Measurements from ENCODE around the gene MSI2.

The MSI2 gene

DNA sequence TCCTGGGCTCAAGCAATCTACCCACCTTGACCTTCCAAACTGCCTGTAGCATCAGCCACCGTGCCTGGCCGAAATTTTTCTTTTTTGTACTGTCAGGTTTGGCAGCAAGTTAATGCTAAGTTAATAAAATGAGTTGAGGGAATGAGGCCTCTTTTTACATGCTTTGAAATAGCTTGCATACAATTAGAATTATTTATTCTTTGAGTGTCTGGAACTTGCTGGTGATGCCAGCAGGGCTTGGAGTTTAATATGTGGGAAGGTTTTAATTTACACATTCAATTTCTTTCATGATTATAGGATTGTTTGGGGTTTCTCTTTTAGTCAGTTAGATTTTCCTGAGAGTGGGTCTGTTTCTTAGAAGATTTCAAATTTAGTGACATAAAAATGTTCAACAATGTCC is 31.2 kb upstream of the MSI2 start:
- Histone ChIP-seq H3K27me3 (ENCODE audit: low read length) (no peaks in the 10 kb centered on the region; the same call in 1 of the 2 replicates), H3K79me2 (ENCODE audit: insufficient read depth, low read length) (no peaks in the 10 kb centered on the region), H4K20me1 (ENCODE audit: low read depth, low read length) (no peaks in the 10 kb centered on the region), H3K4me3 (ENCODE audit: insufficient read depth, low read length, poor library complexity, severe bottlenecking) (no peak overlapping the region), H3F3A (ENCODE audit: insufficient read depth) (no peaks in the 10 kb centered on the region), H3K27ac (ENCODE audit: low read depth, low read length) (no peak overlapping the region), H3K9ac (ENCODE audit: low read length) (no peak overlapping the region), H3K36me3 (ENCODE audit: low read length) (peaks cover 6% of the 10 kb centered on the region; the same call in 1 of the 2 replicates), H3K9me3 (ENCODE audit: insufficient read depth, low read length) (peaks cover 15% of the 10 kb centered on the region; the same call in 1 of the 2 replicates), H2AFZ (ENCODE audit: low read depth, low read length, severe bottlenecking) (no peak overlapping the region), H3K4me2 (ENCODE audit: low read depth, low read length, poor library complexity, severe bottlenecking) (no peak overlapping the region), H3K9me2 (replicated peaks; ENCODE audit: insufficient read depth, low read length) (no peaks in the 10 kb centered on the region)
- TF ChIP-seq EZH2phosphoT487 (conservative IDR thresholded peaks at IDR 0.05; ENCODE audit: low read length): no peak
- TF ChIP-seq, protein P1, sequence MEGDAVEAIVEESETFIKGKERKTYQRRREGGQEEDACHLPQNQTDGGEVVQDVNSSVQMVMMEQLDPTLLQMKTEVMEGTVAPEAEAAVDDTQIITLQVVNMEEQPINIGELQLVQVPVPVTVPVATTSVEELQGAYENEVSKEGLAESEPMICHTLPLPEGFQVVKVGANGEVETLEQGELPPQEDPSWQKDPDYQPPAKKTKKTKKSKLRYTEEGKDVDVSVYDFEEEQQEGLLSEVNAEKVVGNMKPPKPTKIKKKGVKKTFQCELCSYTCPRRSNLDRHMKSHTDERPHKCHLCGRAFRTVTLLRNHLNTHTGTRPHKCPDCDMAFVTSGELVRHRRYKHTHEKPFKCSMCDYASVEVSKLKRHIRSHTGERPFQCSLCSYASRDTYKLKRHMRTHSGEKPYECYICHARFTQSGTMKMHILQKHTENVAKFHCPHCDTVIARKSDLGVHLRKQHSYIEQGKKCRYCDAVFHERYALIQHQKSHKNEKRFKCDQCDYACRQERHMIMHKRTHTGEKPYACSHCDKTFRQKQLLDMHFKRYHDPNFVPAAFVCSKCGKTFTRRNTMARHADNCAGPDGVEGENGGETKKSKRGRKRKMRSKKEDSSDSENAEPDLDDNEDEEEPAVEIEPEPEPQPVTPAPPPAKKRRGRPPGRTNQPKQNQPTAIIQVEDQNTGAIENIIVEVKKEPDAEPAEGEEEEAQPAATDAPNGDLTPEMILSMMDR (IDR thresholded peaks at IDR 0.05; ENCODE audit: insufficient read depth, low read length, poor library complexity, severe bottlenecking): no peak

DNA sequence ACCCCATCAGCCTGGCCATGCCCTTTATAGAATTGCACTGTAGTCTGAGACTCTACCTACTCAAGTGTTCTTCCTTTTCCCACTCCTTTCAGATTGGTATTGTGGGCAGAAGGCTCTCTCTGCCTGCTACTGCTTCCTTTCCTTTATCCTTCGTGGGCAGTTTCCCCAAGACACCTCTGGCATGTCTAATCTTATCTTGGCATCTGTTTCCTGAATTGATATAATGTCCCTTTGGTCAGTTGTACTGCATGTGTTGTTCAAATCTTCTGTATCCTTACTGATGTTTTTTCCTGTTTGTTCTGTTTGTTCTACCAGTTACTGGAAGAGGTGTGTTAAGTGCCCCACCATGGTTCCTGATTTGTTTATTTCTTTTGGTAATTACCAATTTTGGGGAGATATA is 29.5 kb upstream of the MSI2 start:
- H3K79me2 ChIP-seq (ENCODE audit: insufficient read depth, low read length): no peaks in the 10 kb centered on the region
- H3K4me2 ChIP-seq (ENCODE audit: low read depth, low read length, poor library complexity, severe bottlenecking): no peak overlapping the region
- H3K9me3 ChIP-seq (ENCODE audit: insufficient read depth, low read length): peaks cover 5% of the 10 kb centered on the region; the same call in 1 of the 2 replicates
- H3K27ac ChIP-seq (ENCODE audit: low read depth, low read length): no peak overlapping the region
- H4K20me1 ChIP-seq (ENCODE audit: low read depth, low read length): no peaks in the 10 kb centered on the region
- no peaks in the 10 kb centered on the region for H3K9me2 ChIP-seq (replicated peaks; ENCODE audit: insufficient read depth, low read length)
- H3K9ac ChIP-seq (ENCODE audit: low read length): no peak overlapping the region
- H3K27me3 ChIP-seq (ENCODE audit: low read length): no peaks in the 10 kb centered on the region; the same call in 1 of the 2 replicates
- H2AFZ ChIP-seq (ENCODE audit: low read depth, low read length, severe bottlenecking): no peak overlapping the region
- H3K36me3 ChIP-seq (ENCODE audit: low read length): peaks cover 4% of the 10 kb centered on the region; the same call in 1 of the 2 replicates
- H3K4me3 ChIP-seq (ENCODE audit: insufficient read depth, low read length, poor library complexity, severe bottlenecking): no peak overlapping the region
- TF ChIP-seq EZH2phosphoT487 (conservative IDR thresholded peaks at IDR 0.05; ENCODE audit: low read length): no peak
- no peaks in the 10 kb centered on the region for H3F3A ChIP-seq (ENCODE audit: insufficient read depth)

- TF ChIP-seq, protein P1 (IDR thresholded peaks at IDR 0.05; ENCODE audit: insufficient read depth, low read length, poor library complexity, severe bottlenecking): no peak
- no peak for TF ChIP-seq EZH2phosphoT487 (conservative IDR thresholded peaks at IDR 0.05; ENCODE audit: low read length)
- H3F3A ChIP-seq (ENCODE audit: insufficient read depth): no peaks in the 10 kb centered on the region
- no peaks in the 10 kb centered on the region for H3K9me2 ChIP-seq (replicated peaks; ENCODE audit: insufficient read depth, low read length)
These were observed 27.4 kb upstream of the MSI2 start for GRCh38 chr17:57228911-57229310.

GRCh38 chr17:57234061-57234738 is 22.1 kb upstream of the MSI2 start:
- Histone ChIP-seq H3K36me3 (ENCODE audit: low read length) (no peaks in the 10 kb centered on the region), H3K9me2 (replicated peaks; ENCODE audit: insufficient read depth, low read length) (no peaks in the 10 kb centered on the region), H4K20me1 (ENCODE audit: low read depth, low read length) (no peaks in the 10 kb centered on the region), H3K79me2 (ENCODE audit: insufficient read depth, low read length) (no peaks in the 10 kb centered on the region), H2AFZ (ENCODE audit: low read depth, low read length, severe bottlenecking) (no peak overlapping the region), H3K9ac (ENCODE audit: low read length) (no peak overlapping the region), H3F3A (ENCODE audit: insufficient read depth) (no peaks in the 10 kb centered on the region), H3K4me3 (ENCODE audit: insufficient read depth, low read length, poor library complexity, severe bottlenecking) (no peak overlapping the region), H3K9me3 (ENCODE audit: insufficient read depth, low read length) (no peaks in the 10 kb centered on the region), H3K27me3 (ENCODE audit: low read length) (no peaks in the 10 kb centered on the region), H3K27ac (ENCODE audit: low read depth, low read length) (no peak overlapping the region), H3K4me2 (ENCODE audit: low read depth, low read length, poor library complexity, severe bottlenecking) (no peak overlapping the region)
- no peak for TF ChIP-seq EZH2phosphoT487 (conservative IDR thresholded peaks at IDR 0.05; ENCODE audit: low read length)
- TF ChIP-seq, protein P1 (IDR thresholded peaks at IDR 0.05; ENCODE audit: insufficient read depth, low read length, poor library complexity, severe bottlenecking): no peak

More at GRCh38 chr17:57228911-57229310, 27.4 kb upstream of the MSI2 start:
- Histone ChIP-seq H3K4me2 (ENCODE audit: low read depth, low read length, poor library complexity, severe bottlenecking) (no peak overlapping the region), H4K20me1 (ENCODE audit: low read depth, low read length) (no peaks in the 10 kb centered on the region), H3K27ac (ENCODE audit: low read depth, low read length) (no peak overlapping the region), H3K4me3 (ENCODE audit: insufficient read depth, low read length, poor library complexity, severe bottlenecking) (no peak overlapping the region), H3K9me3 (ENCODE audit: insufficient read depth, low read length) (no peaks in the 10 kb centered on the region), H3K36me3 (ENCODE audit: low read length) (no peaks in the 10 kb centered on the region), H3K79me2 (ENCODE audit: insufficient read depth, low read length) (no peaks in the 10 kb centered on the region), H3K27me3 (ENCODE audit: low read length) (no peaks in the 10 kb centered on the region), H2AFZ (ENCODE audit: low read depth, low read length, severe bottlenecking) (no peak overlapping the region), H3K9ac (ENCODE audit: low read length) (no peak overlapping the region)

Data from SU-DHL-6 (cell line).